K562 (cell line): ENCODE data around the gene IGSF9. TPM values are rescaled to one million over a fixed set of nuclear protein-coding genes. Genes with fewer than 3 reads are reported as not detected.

Source experiments
- ATAC-seq: fragments of 200-7000 bp; cut with Tn5 transposase; 3 replicates; pipeline ENCODE4 v1.9.1; 2020; ENCODE audit warnings: moderate library complexity
- BruUV-seq: library from RNA; stranded (reverse); fragments of 400-500 nt; replicated peaks from 2 replicates; lab custom pipeline; 2021; lab: Mats Ljungman, UMichigan
- CTCF ChIA-PET: fragments of 300-600 bp; formaldehyde crosslinking; extraction: SDS; loops from one replicate; lab custom pipeline; 2021; ENCODE audit warnings: low intra/inter-chr PET ratio; lab: Yijun Ruan, JAX
- POLR2A ChIA-PET: fragments of 300-600, 350-650 bp; sonication (Branson Sonifier 250); formaldehyde crosslinking; extraction: SDS; loops from one replicate; lab custom pipeline; 2021; ENCODE audit warnings: antibody characterized with exemption, inconsistent platforms; lab: Yijun Ruan, JAX
- DNase-seq, 4 experiments: peaks; one replicate each; pipeline versions ENCODE4 v3.0.0 to v3.0.0-alpha.2; 2011 to 2018; ENCODE audit warnings: low spot score in 3 of 4, mixed read lengths in 3 of 4; ENCODE audit errors: extremely low read depth in 1 of 4
- FAIRE-seq: peaks from 2 replicates; lab custom pipeline; 2011; peaks lifted over from hg19 to GRCh38; lab: Jason Lieb, UNC
- H2AFZ ChIP-seq: 2 replicates; pipeline ENCODE4 v1.6.0; 2011; ENCODE audit warnings: low read depth, low read length, control low read depth, inconsistent platforms
- H3K27ac ChIP-seq: fragments of 200-600 bp; 3 replicates; pipeline ENCODE4 v1.8.0; 2011; ENCODE audit warnings: low read depth, mild to moderate bottlenecking, control low read depth, inconsistent platforms, low read length, moderate library complexity, mixed read lengths; ENCODE audit errors: extremely low read depth
- H3K27me3 ChIP-seq, 2 experiments: fragments of 300-600 bp in 1 of 2; 2 replicates in 1 of 2; 3 replicates in 1 of 2; pipeline versions ENCODE4 v1.6.0 to v1.8.0; 2011; ENCODE audit warnings: inconsistent platforms in 2 of 2, low read length in 2 of 2, mild to moderate bottlenecking in 1 of 2, mixed read lengths in 1 of 2, moderate library complexity in 1 of 2; ENCODE audit not compliant: control insufficient read depth in 2 of 2, insufficient read depth in 2 of 2
- H3K36me3 ChIP-seq: fragments of 300-600 bp; 3 replicates; pipeline ENCODE4 v1.8.0; 2011; ENCODE audit warnings: mild to moderate bottlenecking, low read length, inconsistent platforms; ENCODE audit not compliant: control insufficient read depth, insufficient read depth
- H3K4me1 ChIP-seq, 2 experiments: fragments of 200-600 bp in 1 of 2; replicated peaks in 1 of 2; 2 replicates in 1 of 2; 3 replicates in 1 of 2; pipeline versions ENCODE4 v1.5.1 to v1.8.0; 2011; ENCODE audit warnings: inconsistent platforms in 2 of 2, low read length in 2 of 2, mild to moderate bottlenecking in 1 of 2, mixed read lengths in 1 of 2, moderate library complexity in 1 of 2; ENCODE audit not compliant: control insufficient read depth in 2 of 2, insufficient read depth in 2 of 2
- H3K4me2 ChIP-seq: 2 replicates; pipeline ENCODE4 v1.6.1; 2011; ENCODE audit warnings: low read length, control low read depth, inconsistent platforms, mixed read lengths; ENCODE audit not compliant: insufficient read depth
- H3K4me3 ChIP-seq: fragments of 200-600 bp; sonication (generic), shearing (Covaris generic); 2 replicates; pipeline ENCODE4 v1.5.1; 2016; ENCODE audit warnings: control low read depth, inconsistent platforms
- H3K79me2 ChIP-seq: fragments of 200-600 bp; 3 replicates; pipeline ENCODE4 v1.8.0; 2011; ENCODE audit warnings: low read length, inconsistent platforms; ENCODE audit not compliant: control insufficient read depth, insufficient read depth
- H3K9ac ChIP-seq, 2 experiments: 2 replicates each; pipeline versions ENCODE4 v1.6.0 to v1.6.1; 2011; ENCODE audit warnings: low read depth in 2 of 2, low read length in 2 of 2, control low read depth in 1 of 2, inconsistent platforms in 1 of 2, mild to moderate bottlenecking in 1 of 2, mixed read lengths in 1 of 2; ENCODE audit not compliant: insufficient read depth in 1 of 2
- H3K9me1 ChIP-seq: one replicate; pipeline ENCODE4 v1.6.0; 2011; ENCODE audit warnings: inconsistent platforms, mild to moderate bottlenecking, low read length, moderate library complexity; ENCODE audit not compliant: control insufficient read depth, insufficient read depth
- H3K9me3 ChIP-seq: replicated peaks from 2 replicates; pipeline ENCODE4 v1.5.1; 2011; ENCODE audit warnings: low read depth, low read length, inconsistent platforms; ENCODE audit not compliant: control insufficient read depth, insufficient read depth
- H4K20me1 ChIP-seq: replicated peaks from 2 replicates; pipeline ENCODE4 v1.6.1; 2011; ENCODE audit warnings: low read length, inconsistent platforms, mixed read lengths; ENCODE audit not compliant: control insufficient read depth, insufficient read depth
- CBFA2T2 ChIP-seq: fragments of 450-650 bp; conservative IDR thresholded peaks from 2 replicates; pipeline ENCODE4 v1.6.1; 2017; ENCODE audit warnings: mild to moderate bottlenecking
- CBX8 ChIP-seq: fragments of 200-600 bp; sonication (generic); IDR thresholded peaks from 2 replicates; pipeline ENCODE4 v1.6.1; 2012; ENCODE audit warnings: borderline replicate concordance, mixed run types, low read depth, mild to moderate bottlenecking, moderate library complexity, mixed read lengths, low read length, control low read depth, inconsistent platforms; ENCODE audit not compliant: poor library complexity, severe bottlenecking; ENCODE audit errors: extremely low read depth
- ETS1 ChIP-seq: conservative IDR thresholded peaks from 2 replicates; pipeline ENCODE4 v1.6.1; 2011; ENCODE audit warnings: low read depth, mild to moderate bottlenecking, low read length; ENCODE audit not compliant: control insufficient read depth
- FOXM1 ChIP-seq, 2 experiments: fragments of 450-650 bp in 1 of 2; sonication (generic) in 1 of 2; formaldehyde crosslinking in 1 of 2; IDR thresholded peaks; 2 replicates each; pipeline versions ENCODE4 v1.6.1 to v1.9.0; 2017 to 2022; ENCODE audit warnings: low read depth in 2 of 2, mild to moderate bottlenecking in 2 of 2, missing genetic modification reagents in 1 of 2, moderate library complexity in 1 of 2
- MYC ChIP-seq, 2 experiments: fragments of 250-450 bp in 1 of 2; sonication (Bioruptor Pico) in 1 of 2; IDR thresholded peaks; 2 replicates each; pipeline versions ENCODE4 v1.5.1 to v1.6.1; 2012 to 2021; ENCODE audit warnings: low read depth in 2 of 2, borderline replicate concordance in 1 of 2, improper control_type of control experiment in 1 of 2, low read length in 1 of 2, mild to moderate bottlenecking in 1 of 2, moderate library complexity in 1 of 2
- NBN ChIP-seq: fragments of 450-650 bp; IDR thresholded peaks from 2 replicates; pipeline ENCODE4 v1.6.1; 2016; ENCODE audit warnings: low read depth, mild to moderate bottlenecking
- NFIX ChIP-seq: fragments of 250-450 bp; sonication (Bioruptor Pico); IDR thresholded peaks from 2 replicates; pipeline ENCODE4 v1.4.0; 2020; ENCODE audit warnings: low read depth, mild to moderate bottlenecking, moderate library complexity
- PRMT5 ChIP-seq: sonication (generic); formaldehyde crosslinking; IDR thresholded peaks from 2 replicates; pipeline ENCODE4 v1.5.0; 2020; ENCODE audit warnings: missing genetic modification reagents
- SAP30 ChIP-seq: fragments of 200-600 bp; sonication (generic); IDR thresholded peaks from 2 replicates; pipeline ENCODE4 v1.6.1; 2012; ENCODE audit warnings: borderline replicate concordance, low read depth, mild to moderate bottlenecking, moderate library complexity, low read length, control low read depth, inconsistent platforms; ENCODE audit not compliant: insufficient read depth, poor library complexity, severe bottlenecking
- SMARCA4 ChIP-seq: fragments of 450-650 bp; IDR thresholded peaks from 2 replicates; pipeline ENCODE4 v1.6.1; 2016
- THAP12 ChIP-seq: fragments of 250-450 bp; sonication (Bioruptor Pico); IDR thresholded peaks from 2 replicates; pipeline ENCODE4 v1.9.0; 2021; ENCODE audit warnings: mild to moderate bottlenecking, inconsistent platforms
- THAP7 ChIP-seq: fragments of 250-450 bp; sonication (Bioruptor Pico); IDR thresholded peaks from 2 replicates; pipeline ENCODE4 v1.5.0; 2021
- U2AF2 ChIP-seq: fragments of 200-400 bp; formaldehyde crosslinking; optimal IDR thresholded peaks from 2 replicates; pipeline ENCODE3; 2017; ENCODE audit warnings: low read depth, mild to moderate bottlenecking, low read length
- ZNF239 ChIP-seq: fragments of 250-450 bp; sonication (Bioruptor Pico); IDR thresholded peaks from 2 replicates; pipeline ENCODE4 v1.4.0; 2020; ENCODE audit warnings: mild to moderate bottlenecking
- WGBS: fragments of 100-300 bp; shearing (Covaris generic); methylation state at CpG from one replicate; pipeline ENCODE4 v1.1.6; 2016; ENCODE audit warnings: low coverage, mixed read lengths; ENCODE audit not compliant: insufficient coverage; ENCODE audit errors: missing lambda C conversion rate; 5-methylcytosine and 5-hydroxymethylcytosine counted together
- in situ Hi-C: fragments of 300-500 bp; cut with MboI; formaldehyde crosslinking; loops from 4 replicates; pipeline ENCODE4 v1.15.0; 2018; ENCODE audit warnings: inconsistent platforms, mixed read lengths
- intact Hi-C: fragments of 100-400 bp; cut with micrococcal nuclease; formaldehyde crosslinking; loops from 2 replicates; pipeline ENCODE4 v1.14.2; 2022
- polyA plus RNA-seq, 8 experiments: library from polyadenylated mRNA; depleted of rRNA in 4 of 8; stranded (reverse) in 5 of 8; unstranded in 3 of 8; fragments of >200 nt; fragmentation: Nextera tagmentation in 2 of 8; fragmentation: Illumina TruSeq in 1 of 8; extraction: Ambion mirVana in 2 of 8; extraction: Trizol in 1 of 8; gene quantifications; 2 replicates each; pipeline versions ENCODE4 v1.2.1 to v1.2.3, GENCODE V29; 2011 to 2014; ENCODE audit warnings: inconsistent platforms in 1 of 8, missing spikeins in 1 of 8
- total RNA-seq, 7 experiments: library from RNA; depleted of rRNA in 6 of 7; stranded (reverse); fragments of >200 nt in 6 of 7; fragmentation: Illumina TruSeq in 2 of 7; extraction: Trizol in 2 of 7; gene quantifications; 2 replicates each; pipeline versions ENCODE4 v1.2.1 to v1.2.3, GENCODE V29; 2011 to 2021; ENCODE audit warnings: low replicate concordance in 1 of 7

Gene IGSF9
- total and polyA plus RNA-seq, 9 of the 15 experiments (the other 6 are each of a cell fraction or from before 2014, with no cell fraction given): 0.03 to 0.29 (median 0.07) TPM; not detected in 1

- no peaks in the 10 kb centered on the region for H3K9me3 ChIP-seq
- FAIRE-seq: no peak
- ChIA-PET CTCF (no interaction called here), POLR2A (no interaction called here)
- in situ Hi-C loops: loop anchor here (25.0 kb wide), 1 partner anchor 794 kb away; no protein-coding TSS in a partner anchor
- no peaks in the 10 kb centered on the region for H3K36me3 ChIP-seq
- H4K20me1 ChIP-seq: no peaks in the 10 kb centered on the region
- H2AFZ ChIP-seq: no peak overlapping the region
- TF ChIP-seq CBFA2T2 (no peak), MYC (IDR thresholded peaks at IDR 0.05; ENCODE audit: low read depth, low read length) (no peak), MYC (CRISPR knock-in tag; IDR thresholded peaks at IDR 0.05; ENCODE audit: borderline replicate concordance, low read depth) (no peak), THAP12 (CRISPR knock-in tag) (no peak), U2AF2 (no peak), NFIX (no peak), PRMT5 (CRISPR knock-in tag) (no peak), CBX8 (no peak), ETS1 (no peak), NBN (no peak), SMARCA4 (no peak), SAP30 (no peak), FOXM1 (IDR thresholded peaks at IDR 0.05; ENCODE audit: low read depth) (no peak), FOXM1 (CRISPR knock-in tag; IDR thresholded peaks at IDR 0.05; ENCODE audit: low read depth) (no peak), ZNF239 (no peak), THAP7 (CRISPR knock-in tag) (no peak)
- TF ChIP-seq, all 486 proteins: peak for 0
- ATAC-seq (no peak), DNase-seq (no peak)
- no peak overlapping the region for H3K4me3 ChIP-seq
- no peak overlapping the region for H3K27ac ChIP-seq
- WGBS: 1% methylated on average over 6 of the region's 6 CpGs
- no peaks in the 10 kb centered on the region for H3K4me1 ChIP-seq
- no peaks in the 10 kb centered on the region for H3K9me1 ChIP-seq
- intact Hi-C loops: no loop called here
- no peak overlapping the region for H3K9ac ChIP-seq
- peaks cover 23 to 42% of the 10 kb centered on the region in 2 experiments; a peak in 4 of 5 replicates for H3K27me3 ChIP-seq
- BruUV-seq: no TSS peak
- H3K4me2 ChIP-seq: no peak overlapping the region
- no peaks in the 10 kb centered on the region for H3K79me2 ChIP-seq
These were observed 36.1 kb upstream of the IGSF9 start for GRCh38 chr1:159981351-159982055.
